Gastrocnemius medialis (tissue), 4 donors: ENCODE measurements around the gene PARD3B. TPM values are rescaled to one million over a fixed set of nuclear protein-coding genes. Genes with fewer than 3 reads are reported as not detected.

ENCODE experiments used
- ATAC-seq, 2 donors: fragments of 150-250 bp; one replicate each; pipeline ENCODE4 v1.9.1; 2016
- DNase-seq, 2 donors: peaks; one replicate each; pipeline ENCODE4 v3.0.0-alpha.2; 2019
- H3K27ac ChIP-seq, 4 donors: fragments of 200-600 bp; sonication (generic); 1 replicate in 1 of 4; 2 replicates in 3 of 4; pipeline ENCODE4 v1.5.1; 2016 to 2018; ENCODE audit warnings: mild to moderate bottlenecking in 2 of 4, moderate library complexity in 1 of 4
- H3K27me3 ChIP-seq, 3 donors: fragments of 200-600 bp; sonication (generic) in 2 of 3; 1 replicate in 1 of 3; 2 replicates in 2 of 3; pipeline versions ENCODE4 v1.5.1 to v1.6.0; 2016 to 2019; ENCODE audit warnings: mild to moderate bottlenecking in 1 of 3, moderate library complexity in 1 of 3
- H3K36me3 ChIP-seq, 2 donors: fragments of 200-600 bp; sonication (generic) in 1 of 2; one replicate each; pipeline ENCODE4 v1.5.1; 2017 to 2018
- H3K4me1 ChIP-seq, 2 donors: fragments of 200-600 bp; sonication (generic) in 1 of 2; one replicate each; pipeline ENCODE4 v1.5.1; 2016 to 2017; ENCODE audit warnings: mild to moderate bottlenecking in 2 of 2
- H3K4me3 ChIP-seq, 4 donors: fragments of 200-600 bp; sonication (generic) in 3 of 4; 1 replicate in 1 of 4; 2 replicates in 3 of 4; pipeline ENCODE4 v1.5.1; 2016 to 2019; ENCODE audit warnings: mild to moderate bottlenecking in 2 of 4
- H3K9me3 ChIP-seq, 3 donors: fragments of 200-600 bp; sonication (generic) in 2 of 3; 1 replicate in 1 of 3; 2 replicates in 2 of 3; pipeline ENCODE4 v1.5.1; 2016 to 2019
- POLR2A ChIP-seq, 2 donors: fragments of 450-650 bp; IDR thresholded peaks; one replicate each; pipeline ENCODE4 v1.6.1; 2017; ENCODE audit warnings: antibody characterized with exemption in 2 of 2, mild to moderate bottlenecking in 2 of 2, moderate library complexity in 2 of 2
- in situ Hi-C, 4 donors: fragments of 200-750 bp; cut with MboI; loops; one replicate each; pipeline versions ENCODE4 v1.15.0 to v1.8.0; 2017; ENCODE audit warnings: low sequenced_read_pairs in 4 of 4
- intact Hi-C: fragments of 100-400 bp; cut with DNase I; formaldehyde crosslinking; loops from one replicate; pipeline ENCODE4 v1.15.1; 2023; ENCODE audit warnings: low total_unique reads
- total RNA-seq, 4 donors: library from RNA; depleted of rRNA; stranded (reverse); fragments of >200 nt; gene quantifications; one replicate each; pipeline versions ENCODE4 v1.1.0 to v1.2.3, GENCODE V29; 2016
- TF ChIP-seq, protein P1 (sequence below), 5 experiments: fragments of 450-650 bp in 3 of 5; fragments of 200-600 bp in 2 of 5; sonication (generic) in 2 of 5; IDR thresholded peaks in 4 of 5; conservative IDR thresholded peaks in 1 of 5; 1 replicate in 4 of 5; 2 replicates in 1 of 5; pipeline ENCODE4 v1.5.1; 2016 to 2019; ENCODE audit warnings: antibody characterized with exemption in 5 of 5, mild to moderate bottlenecking in 3 of 5, moderate library complexity in 3 of 5

Gene PARD3B
- total RNA-seq, 4 donors from 2014 or later: 2.2 to 15.5 (median 4.6) TPM

DNA sequence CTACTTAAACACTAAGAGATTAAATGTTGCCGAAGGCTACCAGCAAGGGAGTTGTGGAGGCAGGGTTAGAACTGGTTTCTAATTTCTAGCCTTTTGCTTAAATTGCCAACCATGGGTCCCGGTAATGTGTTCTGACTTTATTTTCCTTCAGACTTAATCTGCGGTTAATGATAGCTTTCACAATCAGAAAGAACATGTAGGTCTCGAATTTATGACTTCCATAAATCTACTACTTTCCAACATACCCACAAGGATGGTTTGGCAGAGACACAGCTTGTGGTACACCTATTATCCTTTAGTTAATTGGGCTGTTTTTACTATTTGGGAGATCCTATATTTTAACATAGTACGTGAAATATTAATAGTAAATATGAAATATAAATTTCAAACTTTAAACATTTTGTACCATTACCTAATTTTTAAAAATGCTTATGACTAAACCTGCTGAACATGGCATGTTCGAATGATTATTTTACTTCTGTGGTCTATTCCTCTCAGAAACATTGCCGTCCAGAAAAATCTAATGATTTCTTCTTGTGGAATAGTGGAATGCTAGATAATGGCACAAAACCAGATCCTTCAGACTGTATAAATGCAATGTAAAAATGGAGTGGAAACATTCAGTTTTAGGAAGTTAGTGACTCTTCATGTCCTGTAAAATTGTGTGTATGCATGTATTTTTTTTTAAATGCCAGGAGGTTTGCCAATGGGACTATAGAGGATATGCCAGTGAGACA is 41.3 kb downstream of the PARD3B start:
- in situ Hi-C loops: no loop called here
- H3K4me3 ChIP-seq: no peak overlapping the region
- intact Hi-C loops: no loop called here

DNA sequence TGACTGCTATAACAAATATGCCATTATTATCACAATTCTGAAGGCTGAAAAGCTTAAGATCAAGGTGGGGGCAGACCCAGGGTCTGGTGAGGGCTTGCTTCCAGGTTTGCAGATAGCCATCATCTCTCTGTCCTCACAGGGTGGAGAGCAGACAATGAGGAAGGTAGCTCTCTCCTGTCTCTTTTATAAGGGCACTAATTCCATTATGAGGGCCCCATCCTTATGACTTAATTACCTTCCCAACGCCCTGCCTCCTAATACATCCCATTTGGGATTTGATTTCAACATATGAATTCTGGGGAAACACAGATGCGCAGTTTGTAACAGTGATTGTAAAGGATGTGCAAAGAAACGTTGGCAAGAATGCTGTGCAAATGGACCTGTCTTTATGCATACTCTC is 44.8 kb downstream of the PARD3B start:
- no peaks in the 10 kb centered on the region for H3K4me1 ChIP-seq
- DNase-seq (no peak), ATAC-seq (no peak)
- no peak overlapping the region for H3K27ac ChIP-seq
- H3K36me3 ChIP-seq: no peaks in the 10 kb centered on the region
- TF ChIP-seq, protein P1, sequence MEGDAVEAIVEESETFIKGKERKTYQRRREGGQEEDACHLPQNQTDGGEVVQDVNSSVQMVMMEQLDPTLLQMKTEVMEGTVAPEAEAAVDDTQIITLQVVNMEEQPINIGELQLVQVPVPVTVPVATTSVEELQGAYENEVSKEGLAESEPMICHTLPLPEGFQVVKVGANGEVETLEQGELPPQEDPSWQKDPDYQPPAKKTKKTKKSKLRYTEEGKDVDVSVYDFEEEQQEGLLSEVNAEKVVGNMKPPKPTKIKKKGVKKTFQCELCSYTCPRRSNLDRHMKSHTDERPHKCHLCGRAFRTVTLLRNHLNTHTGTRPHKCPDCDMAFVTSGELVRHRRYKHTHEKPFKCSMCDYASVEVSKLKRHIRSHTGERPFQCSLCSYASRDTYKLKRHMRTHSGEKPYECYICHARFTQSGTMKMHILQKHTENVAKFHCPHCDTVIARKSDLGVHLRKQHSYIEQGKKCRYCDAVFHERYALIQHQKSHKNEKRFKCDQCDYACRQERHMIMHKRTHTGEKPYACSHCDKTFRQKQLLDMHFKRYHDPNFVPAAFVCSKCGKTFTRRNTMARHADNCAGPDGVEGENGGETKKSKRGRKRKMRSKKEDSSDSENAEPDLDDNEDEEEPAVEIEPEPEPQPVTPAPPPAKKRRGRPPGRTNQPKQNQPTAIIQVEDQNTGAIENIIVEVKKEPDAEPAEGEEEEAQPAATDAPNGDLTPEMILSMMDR (IDR thresholded peaks at IDR 0.05 in 4 of 5, conservative IDR thresholded peaks at IDR 0.05 in 1 of 5): no peak
- no peak for TF ChIP-seq POLR2A (IDR thresholded peaks at IDR 0.05)
- H3K4me3 ChIP-seq: no peak overlapping the region
- H3K9me3 ChIP-seq: no peaks in the 10 kb centered on the region
- in situ Hi-C loops: no loop called here
- intact Hi-C loops: no loop called here
- H3K27me3 ChIP-seq: no peaks in the 10 kb centered on the region

More for the DNA sequence above, 41.3 kb downstream of the PARD3B start:
- H3K9me3 ChIP-seq: no peaks in the 10 kb centered on the region
- DNase-seq: no peak
- no peak for ATAC-seq
- H3K27me3 ChIP-seq: no peaks in the 10 kb centered on the region
- H3K4me1 ChIP-seq: no peaks in the 10 kb centered on the region
- H3K27ac ChIP-seq: no peak overlapping the region
- H3K36me3 ChIP-seq: no peaks in the 10 kb centered on the region
- TF ChIP-seq, protein P1 (IDR thresholded peaks at IDR 0.05 in 4 of 5, conservative IDR thresholded peaks at IDR 0.05 in 1 of 5): no peak
- TF ChIP-seq POLR2A (IDR thresholded peaks at IDR 0.05): no peak

DNA sequence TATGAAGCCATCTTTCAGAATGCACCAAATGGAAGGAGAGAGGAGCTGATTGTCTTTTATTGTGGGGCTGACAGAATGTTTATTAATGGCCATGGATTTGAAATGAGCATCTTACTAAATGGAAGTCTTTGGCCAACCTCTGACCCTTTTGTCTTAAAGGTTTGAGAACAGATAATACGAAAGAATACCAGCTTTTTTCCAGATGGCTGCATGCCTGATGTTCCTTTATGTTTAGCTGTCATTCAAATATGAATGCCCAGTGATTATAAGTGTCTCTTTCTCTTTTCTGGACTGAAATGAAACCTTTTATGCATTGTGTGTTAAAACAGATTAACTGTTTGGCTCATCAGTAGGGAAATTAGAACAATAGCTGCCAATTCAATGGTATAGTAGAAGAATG is 46.0 kb downstream of the PARD3B start:
- TF ChIP-seq, protein P1 (IDR thresholded peaks at IDR 0.05 in 4 of 5, conservative IDR thresholded peaks at IDR 0.05 in 1 of 5): no peak
- in situ Hi-C loops (no loop called here), intact Hi-C loops (no loop called here)

DNA sequence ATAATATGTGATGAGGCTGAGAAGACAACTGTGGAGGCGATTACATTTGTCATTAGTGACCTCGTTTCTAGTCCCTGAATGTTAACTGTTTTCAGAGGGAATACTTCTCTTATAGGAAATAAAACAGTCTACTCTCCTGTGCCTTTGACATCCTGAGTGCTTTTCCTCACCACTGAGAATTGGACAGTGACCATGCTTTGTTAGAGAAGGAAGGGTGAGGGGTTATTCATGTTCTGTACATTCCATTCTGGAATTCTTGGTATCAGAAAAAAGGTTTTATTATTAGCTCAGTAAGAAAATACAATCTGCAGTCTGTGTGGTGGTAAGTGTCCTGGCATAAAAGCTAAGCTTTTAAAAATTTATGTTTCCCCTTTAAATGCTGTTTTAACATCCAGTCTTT is 58.8 kb downstream of the PARD3B start:
- no peak overlapping the region for H3K27ac ChIP-seq

More for the DNA sequence above, 46.0 kb downstream of the PARD3B start:
- DNase-seq: no peak
- no peaks in the 10 kb centered on the region for H3K36me3 ChIP-seq
- no peaks in the 10 kb centered on the region for H3K4me1 ChIP-seq
- no peak overlapping the region for H3K4me3 ChIP-seq
- ATAC-seq: no peak
- no peak overlapping the region for H3K27ac ChIP-seq
- H3K27me3 ChIP-seq: no peaks in the 10 kb centered on the region
- H3K9me3 ChIP-seq: no peaks in the 10 kb centered on the region

More for the DNA sequence above, 58.8 kb downstream of the PARD3B start:
- DNase-seq: no peak
- in situ Hi-C loops (no loop called here), intact Hi-C loops (no loop called here)
- Histone ChIP-seq H3K9me3 (no peaks in the 10 kb centered on the region), H3K36me3 (no peaks in the 10 kb centered on the region), H3K27me3 (no peaks in the 10 kb centered on the region), H3K4me3 (no peak overlapping the region), H3K4me1 (peaks cover 0 to 39% of the 10 kb centered on the region in 2 donors)
- ATAC-seq: no peak
- TF ChIP-seq, protein P1 (IDR thresholded peaks at IDR 0.05 in 4 of 5, conservative IDR thresholded peaks at IDR 0.05 in 1 of 5): no peak
- no peak for TF ChIP-seq POLR2A (IDR thresholded peaks at IDR 0.05)
